ENCODE measurements around the gene ECM2. TPM values are rescaled to one million over a fixed set of nuclear protein-coding genes. Genes with fewer than 3 reads are reported as not detected.

ECM2 gene
- total RNA-seq, 1 experiment from 2014 or later, result not detected

DNA sequence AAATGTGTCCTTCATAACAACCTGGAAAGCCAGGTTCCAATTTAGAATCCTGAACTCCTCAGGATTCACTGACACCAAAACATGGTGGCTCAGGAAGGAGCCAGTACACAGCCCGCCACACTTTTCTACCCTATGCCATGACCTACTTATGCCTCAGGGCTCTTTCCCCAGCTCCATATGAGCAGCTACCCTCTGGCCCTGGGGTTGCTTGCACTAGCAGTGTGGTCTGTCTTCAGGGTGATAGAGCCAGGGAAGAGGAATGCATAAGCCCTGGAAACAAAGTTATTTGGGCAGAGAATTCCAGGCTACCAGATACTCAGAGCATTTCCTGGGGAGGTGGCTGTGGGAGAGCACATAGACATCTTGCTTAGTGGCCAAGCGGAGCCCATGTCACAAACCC lies 15.0 kb upstream of the ECM2 start:
- no peaks in the 10 kb centered on the region for H4K20me1 ChIP-seq (ENCODE audit: insufficient read depth)
- ChIA-PET CTCF (no interaction called here), RAD21 (ENCODE audit: low non-redundant PET in 1 of 2, low total read pairs in 2 of 2, uncharacterized antibody in 2 of 2, unreplicated experiment in 2 of 2) (no interaction called here), POLR2A (no interaction called here)
- no peaks in the 10 kb centered on the region for H3K79me2 ChIP-seq (ENCODE audit: insufficient read depth, low read length)
- H3K4me1 ChIP-seq (ENCODE audit: control insufficient read depth in 1 of 2, insufficient read depth in 2 of 2, low read length in 2 of 2), result no peaks in the 10 kb centered on the region
- no peaks in the 10 kb centered on the region for H3K27me3 ChIP-seq (ENCODE audit: insufficient read depth, low read length)
- H3K9ac ChIP-seq (ENCODE audit: low read length), result no peak overlapping the region
- H3K4me3 ChIP-seq (replicated peaks in 1 of 2; ENCODE audit: low read depth in 1 of 2, low read length in 2 of 2), result no peak overlapping the region
- H3K4me2 ChIP-seq (ENCODE audit: low read length), result no peak overlapping the region
- no peak for TF ChIP-seq EZH2 (IDR thresholded peaks at IDR 0.05)
- TF ChIP-seq ZFX (IDR thresholded peaks at IDR 0.05), result no peak
- TF ChIP-seq YY1 (IDR thresholded peaks at IDR 0.05; ENCODE audit: extremely low read depth, insufficient replicate concordance, low read depth, low read length), result no peak
- no peak for TF ChIP-seq FOSL1 (IDR thresholded peaks at IDR 0.05; ENCODE audit: low read depth)
- no peak for TF ChIP-seq SRF (IDR thresholded peaks at IDR 0.05; ENCODE audit: low read depth)
- no peak for TF ChIP-seq EGR1 (IDR thresholded peaks at IDR 0.05; ENCODE audit: low read depth)
- TF ChIP-seq, protein P1, sequence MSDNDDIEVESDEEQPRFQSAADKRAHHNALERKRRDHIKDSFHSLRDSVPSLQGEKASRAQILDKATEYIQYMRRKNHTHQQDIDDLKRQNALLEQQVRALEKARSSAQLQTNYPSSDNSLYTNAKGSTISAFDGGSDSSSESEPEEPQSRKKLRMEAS (IDR thresholded peaks at IDR 0.05), result no peak
- TF ChIP-seq, protein P2, sequence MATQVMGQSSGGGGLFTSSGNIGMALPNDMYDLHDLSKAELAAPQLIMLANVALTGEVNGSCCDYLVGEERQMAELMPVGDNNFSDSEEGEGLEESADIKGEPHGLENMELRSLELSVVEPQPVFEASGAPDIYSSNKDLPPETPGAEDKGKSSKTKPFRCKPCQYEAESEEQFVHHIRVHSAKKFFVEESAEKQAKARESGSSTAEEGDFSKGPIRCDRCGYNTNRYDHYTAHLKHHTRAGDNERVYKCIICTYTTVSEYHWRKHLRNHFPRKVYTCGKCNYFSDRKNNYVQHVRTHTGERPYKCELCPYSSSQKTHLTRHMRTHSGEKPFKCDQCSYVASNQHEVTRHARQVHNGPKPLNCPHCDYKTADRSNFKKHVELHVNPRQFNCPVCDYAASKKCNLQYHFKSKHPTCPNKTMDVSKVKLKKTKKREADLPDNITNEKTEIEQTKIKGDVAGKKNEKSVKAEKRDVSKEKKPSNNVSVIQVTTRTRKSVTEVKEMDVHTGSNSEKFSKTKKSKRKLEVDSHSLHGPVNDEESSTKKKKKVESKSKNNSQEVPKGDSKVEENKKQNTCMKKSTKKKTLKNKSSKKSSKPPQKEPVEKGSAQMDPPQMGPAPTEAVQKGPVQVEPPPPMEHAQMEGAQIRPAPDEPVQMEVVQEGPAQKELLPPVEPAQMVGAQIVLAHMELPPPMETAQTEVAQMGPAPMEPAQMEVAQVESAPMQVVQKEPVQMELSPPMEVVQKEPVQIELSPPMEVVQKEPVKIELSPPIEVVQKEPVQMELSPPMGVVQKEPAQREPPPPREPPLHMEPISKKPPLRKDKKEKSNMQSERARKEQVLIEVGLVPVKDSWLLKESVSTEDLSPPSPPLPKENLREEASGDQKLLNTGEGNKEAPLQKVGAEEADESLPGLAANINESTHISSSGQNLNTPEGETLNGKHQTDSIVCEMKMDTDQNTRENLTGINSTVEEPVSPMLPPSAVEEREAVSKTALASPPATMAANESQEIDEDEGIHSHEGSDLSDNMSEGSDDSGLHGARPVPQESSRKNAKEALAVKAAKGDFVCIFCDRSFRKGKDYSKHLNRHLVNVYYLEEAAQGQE (IDR thresholded peaks at IDR 0.05; ENCODE audit: low read depth), result no peak
- no peak for TF ChIP-seq ZNF274 (IDR thresholded peaks at IDR 0.05; ENCODE audit: low read depth, low read length)
- no peak for TF ChIP-seq POLR2AphosphoS5 (IDR thresholded peaks at IDR 0.05; ENCODE audit: low read depth, low read length)
- no peak for TF ChIP-seq CEBPB (IDR thresholded peaks at IDR 0.05; ENCODE audit: low read depth)
- TF ChIP-seq SIN3A (IDR thresholded peaks at IDR 0.05; ENCODE audit: low read depth), result no peak
- no peak for TF ChIP-seq RAD21 (IDR thresholded peaks at IDR 0.05; ENCODE audit: low read depth)
- TF ChIP-seq, protein P3, sequence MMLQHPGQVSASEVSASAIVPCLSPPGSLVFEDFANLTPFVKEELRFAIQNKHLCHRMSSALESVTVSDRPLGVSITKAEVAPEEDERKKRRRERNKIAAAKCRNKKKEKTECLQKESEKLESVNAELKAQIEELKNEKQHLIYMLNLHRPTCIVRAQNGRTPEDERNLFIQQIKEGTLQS (IDR thresholded peaks at IDR 0.05), result no peak
- H2AFZ ChIP-seq (ENCODE audit: low read depth, low read length, poor library complexity, severe bottlenecking), result no peak overlapping the region
- no peaks in the 10 kb centered on the region for H3K9me2 ChIP-seq (ENCODE audit: insufficient read depth)
- ATAC-seq, result no peak
- no peaks in the 10 kb centered on the region for H3K9me3 ChIP-seq (ENCODE audit: control insufficient read depth in 1 of 2, insufficient read depth in 1 of 2, low read depth in 1 of 2, low read length in 2 of 2)
- no peak overlapping the region for H3K27ac ChIP-seq (ENCODE audit: low read depth, low read length)
- intact Hi-C loops (cut with micrococcal nuclease), result no loop called here
- BruUV-seq (replicated peaks), result no TSS peak
- H3K36me3 ChIP-seq (ENCODE audit: control insufficient read depth in 1 of 2, insufficient read depth in 2 of 2, low read length in 2 of 2), result no peaks in the 10 kb centered on the region
- no peak for DNase-seq (ENCODE audit: low read depth, low spot score)

Measured in HCT116 (cell line).